GM12801 (cell line): ENCODE results near the gene SLC4A3.

Experiments
- TF ChIP-seq, protein P1 (sequence below): IDR thresholded peaks from one replicate; pipeline ENCODE4 v1.5.1; 2011; ENCODE audit warnings: control low read depth; ENCODE audit not compliant: insufficient read length; ENCODE audit errors: extremely low read depth

SLC4A3 gene

DNA sequence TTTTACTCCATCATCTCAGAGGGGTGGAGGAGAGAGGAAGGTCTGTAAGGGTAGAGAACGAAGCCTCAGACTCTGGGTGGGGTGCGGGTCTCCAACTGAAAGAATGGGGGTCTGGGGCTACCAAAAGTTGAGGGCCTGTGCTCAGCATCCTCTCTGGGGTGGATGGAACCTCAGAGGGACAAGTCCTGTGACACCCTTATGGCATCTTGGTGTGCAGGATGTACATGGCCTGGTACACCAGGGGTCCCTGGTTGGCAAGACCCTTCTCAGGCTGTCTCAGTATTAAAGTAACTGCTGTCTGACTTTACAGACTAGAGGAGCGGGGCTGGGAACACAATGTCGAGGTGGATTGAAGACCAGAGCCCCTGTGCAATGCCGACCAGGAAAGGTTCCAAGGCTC is 2.3 kb upstream of the SLC4A3 start:
- TF ChIP-seq, protein P1, sequence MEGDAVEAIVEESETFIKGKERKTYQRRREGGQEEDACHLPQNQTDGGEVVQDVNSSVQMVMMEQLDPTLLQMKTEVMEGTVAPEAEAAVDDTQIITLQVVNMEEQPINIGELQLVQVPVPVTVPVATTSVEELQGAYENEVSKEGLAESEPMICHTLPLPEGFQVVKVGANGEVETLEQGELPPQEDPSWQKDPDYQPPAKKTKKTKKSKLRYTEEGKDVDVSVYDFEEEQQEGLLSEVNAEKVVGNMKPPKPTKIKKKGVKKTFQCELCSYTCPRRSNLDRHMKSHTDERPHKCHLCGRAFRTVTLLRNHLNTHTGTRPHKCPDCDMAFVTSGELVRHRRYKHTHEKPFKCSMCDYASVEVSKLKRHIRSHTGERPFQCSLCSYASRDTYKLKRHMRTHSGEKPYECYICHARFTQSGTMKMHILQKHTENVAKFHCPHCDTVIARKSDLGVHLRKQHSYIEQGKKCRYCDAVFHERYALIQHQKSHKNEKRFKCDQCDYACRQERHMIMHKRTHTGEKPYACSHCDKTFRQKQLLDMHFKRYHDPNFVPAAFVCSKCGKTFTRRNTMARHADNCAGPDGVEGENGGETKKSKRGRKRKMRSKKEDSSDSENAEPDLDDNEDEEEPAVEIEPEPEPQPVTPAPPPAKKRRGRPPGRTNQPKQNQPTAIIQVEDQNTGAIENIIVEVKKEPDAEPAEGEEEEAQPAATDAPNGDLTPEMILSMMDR, result no peak

DNA sequence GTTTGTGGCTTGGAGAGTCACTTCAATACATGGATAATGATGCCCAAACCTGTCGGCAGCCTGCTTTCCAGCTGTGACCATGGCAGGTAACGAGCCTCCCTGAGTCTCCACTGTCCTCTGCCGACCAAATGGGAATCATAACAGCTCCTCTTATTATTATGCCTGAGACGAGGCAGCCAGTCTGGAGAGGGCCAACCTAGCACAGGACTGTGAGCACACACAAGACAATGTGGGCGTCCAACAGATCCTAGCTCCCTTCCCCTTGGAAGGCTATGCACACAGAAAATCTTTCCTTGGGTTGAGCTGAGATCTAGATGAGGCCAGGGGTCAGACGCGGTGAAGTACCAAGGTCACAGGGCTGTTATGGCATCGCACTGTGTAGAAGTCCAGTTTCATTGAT is 890 bp upstream of the SLC4A3 start:
- TF ChIP-seq, protein P1, result no peak

GRCh38 chr2:219628235-219628985 is 980 bp downstream of the SLC4A3 start:
- TF ChIP-seq, protein P1, result no peak

DNA sequence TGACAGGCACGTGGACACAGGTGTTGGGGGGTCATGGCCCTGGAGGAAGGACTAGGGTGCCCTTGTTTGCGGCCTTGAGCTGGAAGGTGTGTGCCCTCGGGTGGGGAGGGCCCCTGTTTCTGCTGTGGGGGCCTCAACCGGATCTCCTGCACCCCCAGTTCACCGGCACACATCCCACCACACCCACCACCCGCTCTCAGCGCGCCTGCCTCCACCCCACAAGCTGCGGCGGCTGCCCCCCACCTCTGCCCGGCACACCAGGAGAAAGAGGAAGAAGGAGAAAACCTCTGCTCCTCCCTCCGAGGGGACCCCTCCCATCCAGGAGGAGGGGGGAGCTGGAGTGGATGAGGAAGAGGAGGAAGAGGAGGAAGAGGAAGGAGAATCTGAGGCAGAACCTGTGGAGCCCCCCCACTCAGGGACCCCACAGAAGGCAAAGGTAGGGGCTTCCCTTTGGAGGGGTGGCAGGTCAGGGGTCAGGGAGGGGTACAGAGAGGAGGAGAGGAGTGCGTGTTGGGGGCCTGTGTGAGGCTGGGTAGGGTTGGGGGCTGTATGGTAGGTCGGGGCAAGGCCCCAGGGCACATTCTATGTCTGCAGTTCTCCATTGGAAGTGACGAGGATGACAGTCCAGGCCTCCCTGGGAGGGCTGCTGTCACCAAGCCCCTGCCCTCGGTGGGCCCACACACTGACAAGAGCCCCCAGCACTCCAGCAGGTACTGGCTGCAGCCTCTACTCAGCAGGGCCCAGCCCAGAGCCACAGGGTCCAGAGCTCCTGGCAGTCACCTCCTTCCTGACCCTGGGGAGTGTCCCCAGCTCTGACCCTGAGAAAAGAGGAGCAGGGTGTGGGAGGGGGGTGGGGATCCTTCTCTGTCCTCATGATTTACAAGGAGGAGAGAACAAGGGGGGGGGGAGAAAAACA is 1.8 kb downstream of the SLC4A3 start:
- TF ChIP-seq, protein P1, result no peak

- TF ChIP-seq, protein P1, result no peak
Observed at GRCh38 chr2:219629976-219630695, 2.7 kb downstream of the SLC4A3 start.

- TF ChIP-seq, protein P1, result no peak
Observed at GRCh38 chr2:219630770-219631405, 3.5 kb downstream of the SLC4A3 start.
